AG08395 (cell line): ENCODE results near the gene AASDH.

Experiments used
- DNase-seq: peaks from one replicate; pipeline ENCODE4 v3.0.0; 2012; ENCODE audit warnings: mixed read lengths, low spot score

AASDH gene

DNA sequence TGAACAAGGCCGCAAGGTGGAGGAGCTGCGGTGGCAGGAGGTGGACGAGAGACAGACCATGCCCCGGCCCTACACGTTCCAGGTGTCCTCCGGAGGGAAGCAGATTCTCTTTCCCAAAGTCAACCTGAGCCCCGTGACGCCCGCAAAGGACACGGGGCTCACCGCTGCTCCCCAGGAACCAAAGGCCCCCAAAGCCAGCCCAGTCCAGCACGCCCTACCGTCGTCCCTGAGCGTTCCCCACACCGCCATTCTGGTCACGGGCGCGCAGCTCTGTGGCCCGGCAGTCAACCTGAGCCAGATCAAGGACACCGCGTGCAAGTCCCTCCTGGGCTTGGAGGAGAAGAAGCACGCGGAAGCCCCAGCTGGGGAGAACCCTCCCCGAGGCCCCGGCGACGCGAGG is 72.2 kb downstream of the AASDH start:
- DNase-seq, result no peak

DNA sequence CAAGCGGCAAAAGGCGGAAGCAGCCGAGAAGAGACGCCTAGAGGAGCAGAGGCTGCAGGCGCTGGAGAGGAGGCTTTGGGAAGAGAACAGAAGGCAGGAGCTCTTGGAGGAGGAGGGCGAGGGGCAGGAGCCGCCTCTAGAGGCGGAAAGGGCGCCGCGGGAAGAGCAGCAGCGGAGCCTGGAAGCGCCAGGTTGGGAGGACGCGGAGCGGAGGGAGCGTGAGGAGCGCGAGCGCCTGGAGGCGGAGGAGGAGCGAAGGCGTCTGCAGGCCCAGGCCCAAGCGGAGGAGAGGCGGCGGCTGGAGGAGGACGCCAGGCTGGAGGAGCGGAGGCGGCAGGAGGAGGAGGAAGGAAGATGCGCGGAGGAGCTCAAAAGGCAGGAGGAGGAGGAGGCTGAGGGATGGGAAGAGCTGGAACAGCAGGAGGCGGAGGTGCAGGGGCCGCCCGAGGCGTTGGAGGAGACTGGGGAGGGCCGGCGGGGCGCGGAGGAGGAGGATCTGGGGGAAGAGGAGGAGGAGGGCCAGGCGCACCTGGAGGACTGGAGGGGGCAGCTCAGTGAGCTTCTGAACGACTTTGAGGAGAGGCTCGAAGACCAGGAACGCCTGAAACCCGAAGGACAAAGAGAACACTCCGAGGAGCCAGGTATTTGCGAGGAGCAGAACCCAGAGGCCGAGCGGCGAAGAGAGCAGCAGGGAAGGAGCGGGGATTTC is 72.9 kb downstream of the AASDH start:
- DNase-seq, result no peak

GRCh38 chr4:56313132-56313531 is 74.2 kb downstream of the AASDH start:
- no peak for DNase-seq

DNA sequence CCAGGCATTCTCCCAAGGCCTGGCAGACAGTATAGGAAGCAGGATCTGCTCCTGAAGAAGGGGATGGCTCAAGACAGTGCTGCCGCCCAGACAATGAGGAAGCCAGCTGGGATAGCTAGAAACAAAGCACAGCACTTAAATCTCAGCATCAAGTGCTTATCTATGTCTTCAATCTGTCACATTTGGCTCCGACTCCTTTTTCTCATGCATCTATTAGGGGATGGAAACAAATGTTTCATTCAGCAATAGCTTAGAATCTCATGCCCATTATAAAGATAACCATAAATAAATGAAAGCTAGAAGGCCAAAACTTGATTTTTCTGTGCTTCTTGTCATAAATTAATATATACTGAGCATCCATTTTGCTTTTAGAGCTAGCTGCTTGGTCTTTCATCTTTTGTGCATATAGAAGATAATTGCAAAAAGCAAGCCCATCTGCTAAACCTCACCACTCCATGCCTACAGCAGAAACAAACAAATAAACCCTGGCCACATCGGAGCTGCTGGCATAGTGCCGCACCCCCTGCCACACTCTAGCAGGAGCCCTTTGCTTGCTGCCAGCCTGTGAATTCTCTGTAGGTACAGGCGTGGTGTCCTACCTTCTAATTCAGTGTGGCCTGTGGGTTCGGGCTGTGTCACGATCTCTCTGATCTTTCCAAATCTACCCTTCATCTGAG is 75.9 kb downstream of the AASDH start:
- DNase-seq, result no peak

DNA sequence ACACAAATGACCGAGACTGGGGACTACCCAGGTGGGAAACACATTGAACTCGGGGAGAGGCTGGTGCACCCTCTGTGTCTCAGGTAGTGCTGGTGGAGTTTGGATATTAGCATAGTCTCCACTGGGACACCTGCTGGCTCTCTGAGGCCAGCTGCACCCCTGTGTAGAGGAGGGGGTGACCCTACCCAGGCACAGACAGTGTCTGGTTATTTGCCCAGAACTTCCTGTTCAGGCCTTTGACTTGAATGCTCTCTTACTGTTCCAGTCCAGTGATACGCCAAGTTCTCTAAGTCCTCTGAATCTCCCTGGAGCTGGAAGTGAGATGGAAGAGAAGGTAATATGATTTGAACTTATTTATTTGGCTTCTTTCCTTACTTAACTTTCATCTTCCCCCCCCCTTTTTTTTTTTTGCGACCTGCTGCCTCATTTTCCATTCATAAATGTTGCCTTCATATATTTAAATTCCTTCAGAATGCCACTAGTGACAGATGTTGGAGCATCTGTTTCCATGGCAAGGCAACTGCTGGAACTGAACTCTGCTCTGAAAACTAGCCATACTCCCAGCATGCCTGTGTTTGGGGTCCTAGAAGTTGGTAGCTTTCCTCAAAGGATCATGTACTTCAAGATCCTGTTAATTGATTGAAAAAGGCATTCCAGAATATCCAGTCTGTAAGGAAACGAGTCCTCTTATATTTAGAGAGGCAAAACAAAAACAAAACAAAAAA is 76.7 kb downstream of the AASDH start:
- DNase-seq, result no peak

- no peak for DNase-seq
Measured at GRCh38 chr4:56308384-56308783, 78.9 kb downstream of the AASDH start.

DNA sequence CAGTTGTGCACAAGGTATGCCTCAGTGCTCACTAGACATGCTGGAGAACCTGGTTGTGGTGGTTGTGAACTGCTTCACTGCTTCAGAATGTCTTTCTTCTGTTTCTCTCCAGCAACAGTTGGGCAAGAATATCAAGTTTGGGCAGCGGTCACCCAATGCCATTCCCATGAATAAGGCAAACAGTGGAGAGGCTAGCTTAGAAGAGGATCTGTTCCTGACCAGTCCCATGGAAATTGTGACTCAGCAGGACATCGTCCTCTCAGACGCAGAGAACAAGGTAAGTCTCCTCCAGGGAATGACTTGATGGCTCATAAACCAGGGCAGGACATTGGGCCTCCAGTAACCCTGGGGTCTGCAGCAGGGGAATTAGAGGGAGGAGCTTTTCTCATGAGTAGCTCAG is 79.9 kb downstream of the AASDH start:
- DNase-seq, result no peak

GRCh38 chr4:56305390-56305789 is 81.9 kb downstream of the AASDH start:
- DNase-seq, result no peak

GRCh38 chr4:56303921-56304320 is 83.4 kb downstream of the AASDH start:
- DNase-seq, result no peak

- no peak for DNase-seq
Measured at GRCh38 chr4:56302760-56303159, 84.5 kb downstream of the AASDH start.

DNA sequence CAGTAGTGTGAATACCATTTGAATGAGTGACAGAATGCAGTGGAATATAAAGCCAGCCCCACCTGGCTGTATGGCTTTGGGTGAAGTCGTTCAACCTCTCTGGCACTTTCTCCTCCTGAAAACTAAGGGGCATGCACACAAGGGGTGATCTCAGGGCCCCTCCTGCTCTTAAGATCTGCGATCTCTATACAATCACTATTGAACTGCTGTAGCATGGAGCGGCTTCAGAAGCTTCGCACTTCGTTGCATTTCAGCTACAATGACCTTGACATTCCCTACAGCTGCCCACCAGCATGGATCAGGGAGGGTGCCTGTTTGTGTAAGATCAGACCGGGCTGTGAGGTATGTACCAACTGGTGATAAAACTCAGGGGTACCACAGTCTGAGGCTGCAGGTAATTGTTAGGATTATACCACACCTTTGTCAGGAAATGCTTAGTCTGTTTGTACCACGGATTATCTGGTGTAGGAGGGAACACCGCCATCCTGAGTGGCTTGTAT is 85.2 kb downstream of the AASDH start:
- no peak for DNase-seq

DNA sequence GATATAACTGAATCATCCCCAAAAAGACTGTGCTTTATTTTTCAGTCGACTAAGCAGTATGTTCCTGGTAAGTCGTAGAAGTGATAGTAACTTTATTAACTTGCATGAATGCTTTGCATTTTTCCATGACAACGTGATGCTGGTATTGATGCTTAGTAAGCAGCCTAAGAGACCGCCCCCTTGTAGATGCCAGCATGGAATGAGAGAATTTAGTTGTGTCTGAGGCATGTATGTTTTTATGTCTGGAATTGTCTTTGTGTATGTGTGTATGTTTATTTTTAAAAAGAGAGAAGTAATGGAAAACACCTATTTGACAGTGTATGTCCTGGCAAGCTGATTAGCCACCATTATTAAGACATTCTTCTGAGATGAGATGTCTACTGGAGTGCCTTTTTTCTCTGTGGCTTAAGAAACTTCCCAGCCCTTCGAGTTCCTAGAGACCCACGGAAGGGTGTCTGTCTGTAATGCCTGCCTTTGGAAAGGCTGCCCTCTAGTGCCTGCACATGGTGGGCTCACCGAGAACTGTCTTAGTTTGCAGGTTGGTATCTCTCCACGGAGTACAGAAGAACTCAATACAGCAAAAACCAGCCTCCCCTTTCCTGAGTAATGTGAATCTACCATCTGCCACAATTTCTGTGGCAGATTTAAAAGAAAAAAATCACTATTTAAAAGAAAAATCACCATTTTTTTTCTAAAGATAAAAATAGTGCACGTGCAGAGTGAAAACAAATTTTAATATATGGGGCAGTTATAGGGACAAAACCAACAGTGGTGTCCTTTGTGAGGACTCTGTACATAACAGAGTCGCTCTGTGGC is 85.9 kb downstream of the AASDH start:
- DNase-seq, result peak; percentile 86

GRCh38 chr4:56298236-56298635 is 89.1 kb downstream of the AASDH start:
- no peak for DNase-seq

GRCh38 chr4:56297776-56298175 is 89.5 kb downstream of the AASDH start:
- DNase-seq, result no peak

GRCh38 chr4:56296526-56296925 is 90.8 kb downstream of the AASDH start:
- DNase-seq, result no peak

DNA sequence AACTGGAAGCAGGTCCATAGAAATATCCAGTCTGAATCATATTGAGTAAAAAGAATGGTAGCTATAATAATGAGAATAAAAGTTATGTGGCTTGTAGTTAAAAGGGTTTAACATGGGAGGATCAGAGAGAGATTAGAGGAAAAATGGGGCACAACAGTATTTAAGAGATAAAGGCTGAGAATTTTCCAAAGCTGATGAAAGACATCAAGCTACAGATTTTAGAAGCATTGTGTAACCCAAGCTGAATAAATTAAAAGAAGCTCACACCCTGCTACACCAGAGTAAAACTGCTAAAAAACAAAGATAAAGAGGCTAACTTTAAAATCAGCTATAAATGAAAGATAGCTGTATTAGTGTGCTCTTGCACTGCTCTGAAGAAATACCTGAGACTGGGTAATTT is 94.2 kb downstream of the AASDH start:
- no peak for DNase-seq

DNA sequence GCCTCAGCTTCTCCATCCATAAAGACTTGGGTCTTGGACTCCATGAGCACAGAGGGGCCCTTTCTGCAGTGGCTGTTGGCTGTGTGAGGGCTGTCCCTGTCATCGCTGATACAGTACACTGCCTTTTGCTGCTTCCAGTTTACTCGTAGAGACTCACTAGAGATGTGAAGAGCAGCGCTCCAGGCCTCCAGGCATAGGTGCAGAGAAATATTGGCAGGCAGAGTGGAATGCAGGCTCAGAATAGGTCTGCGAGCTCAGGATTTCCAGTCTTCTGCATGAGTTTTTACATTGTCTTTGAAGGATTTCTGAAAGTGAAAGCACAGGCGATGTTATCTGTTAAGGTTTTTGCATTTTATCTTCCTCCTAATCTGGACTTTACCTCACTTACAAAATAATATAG is 97.4 kb downstream of the AASDH start:
- DNase-seq, result no peak

DNA sequence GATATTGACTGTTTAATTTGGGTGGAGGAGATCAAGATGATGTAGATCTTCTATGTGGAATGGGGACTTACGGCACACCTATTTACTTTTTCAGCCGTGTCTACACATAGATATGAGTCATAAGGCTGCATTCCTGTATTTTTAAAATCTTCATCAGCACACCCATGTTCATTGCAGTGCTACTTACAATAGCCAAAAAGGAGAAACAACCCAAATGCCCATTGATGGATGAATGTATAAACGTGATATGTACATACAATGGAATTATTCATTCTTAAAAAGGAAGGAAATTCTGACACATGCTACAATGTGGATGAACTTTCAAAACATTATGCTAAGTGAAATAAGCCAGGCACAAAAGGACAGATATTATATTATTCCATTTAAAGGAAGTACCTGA is 98.6 kb downstream of the AASDH start:
- no peak for DNase-seq
